ENCODE measurements around the gene MAFB.

MAFB gene

GRCh38 chr20:40718214-40718977 is 29.4 kb upstream of the MAFB start (continued):
- TF ChIP-seq ZNF37A (tag by site-specific recombination; IDR thresholded peaks at IDR 0.05) (no peak), GLIS1 (tag by site-specific recombination; IDR thresholded peaks at IDR 0.05) (no peak), ELK4 (IDR thresholded peaks at IDR 0.05; ENCODE audit: borderline replicate concordance, low read depth, low read length) (no peak), YY2 (tag by site-specific recombination; IDR thresholded peaks at IDR 0.05) (no peak), BCL6B (tag by site-specific recombination; IDR thresholded peaks at IDR 0.05) (no peak), ZNF266 (tag by site-specific recombination; IDR thresholded peaks at IDR 0.05; ENCODE audit: low read depth) (no peak), GLI2 (tag by site-specific recombination; IDR thresholded peaks at IDR 0.05; ENCODE audit: borderline replicate concordance, low read depth) (no peak), ZNF585B (tag by site-specific recombination; IDR thresholded peaks at IDR 0.05) (no peak), ZNF776 (tag by site-specific recombination; IDR thresholded peaks at IDR 0.05; ENCODE audit: borderline replicate concordance) (no peak)

- Histone ChIP-seq H3K4me1 (ENCODE audit: control insufficient read depth, insufficient read depth, low read length) (no peaks in the 10 kb centered on the region), H3K9me3 (ENCODE audit: control insufficient read depth, insufficient read depth, low read depth, low read length) (no peaks in the 10 kb centered on the region), H3K4me3 (ENCODE audit: low read depth, low read length) (no peak overlapping the region), H3K36me3 (ENCODE audit: control insufficient read depth in 2 of 2, insufficient read depth in 1 of 2, low read length in 2 of 2) (no peaks in the 10 kb centered on the region), H3K27ac (ENCODE audit: extremely low read depth, low read depth, low read length) (no peak overlapping the region)
- TF ChIP-seq SP2 (tag by site-specific recombination; IDR thresholded peaks at IDR 0.05) (no peak), TRIM28 (IDR thresholded peaks at IDR 0.05; ENCODE audit: borderline replicate concordance, low read length) (no peak), ZNF26 (tag by site-specific recombination; IDR thresholded peaks at IDR 0.05) (no peak), PBX3 (CRISPR knock-in tag; IDR thresholded peaks at IDR 0.05) (no peak), REST (tag by site-specific recombination; IDR thresholded peaks at IDR 0.05) (no peak), YY2 (tag by site-specific recombination; IDR thresholded peaks at IDR 0.05) (no peak), ZNF155 (tag by site-specific recombination; IDR thresholded peaks at IDR 0.05) (no peak), ZNF157 (tag by site-specific recombination; IDR thresholded peaks at IDR 0.05) (no peak), ZNF239 (tag by site-specific recombination; IDR thresholded peaks at IDR 0.05) (no peak), SALL2 (tag by site-specific recombination; IDR thresholded peaks at IDR 0.05; ENCODE audit: borderline replicate concordance) (no peak), ZBTB7A (tag by site-specific recombination; IDR thresholded peaks at IDR 0.05; ENCODE audit: low read depth) (no peak), ZNF280D (tag by site-specific recombination; IDR thresholded peaks at IDR 0.05) (no peak), ZNF184 (tag by site-specific recombination; IDR thresholded peaks at IDR 0.05) (no peak), PRDM1 (tag by site-specific recombination; IDR thresholded peaks at IDR 0.05) (no peak), ZNF610 (tag by site-specific recombination; IDR thresholded peaks at IDR 0.05; ENCODE audit: borderline replicate concordance) (no peak)
- ChIA-PET CTCF (interaction anchor here (0.6 kb wide), 1 partner anchor 209 kb away, joined by 3 read pairs; no protein-coding TSS in a partner anchor), POLR2A (interaction anchor here (0.7 kb wide), 1 partner anchor 28 kb away, joined by 3 read pairs; the partner anchor contains the start of gene MAFB)
Measured at GRCh38 chr20:40717343-40717865, 28.4 kb upstream of the MAFB start.

Data from HEK293 (cell line).